Choroid plexus epithelial cell (primary cell): ENCODE results near the gene MET.
"Not testable (repeated sequence)": the region's sequence is repeated elsewhere in the genome, so short reads cannot be mapped to it uniquely, and the experiment has no call there.

ENCODE experiments used
- DNase-seq: peaks from one replicate; pipeline ENCODE4 v3.0.0-alpha.2; 2010; ENCODE audit warnings: low read depth
- H3K4me3 ChIP-seq: 2 replicates; pipeline ENCODE4 v1.5.1; 2011; ENCODE audit warnings: low read depth, mild to moderate bottlenecking, control low read depth, low read length, moderate library complexity
- CTCF ChIP-seq: conservative IDR thresholded peaks from 2 replicates; pipeline ENCODE4 v1.5.1; 2011; ENCODE audit warnings: low read depth, mild to moderate bottlenecking, control low read depth, inconsistent platforms, low read length, moderate library complexity

MET gene

GRCh38 chr7:116632384-116632783, 39.6 kb upstream of the MET start:
- H3K4me3 ChIP-seq = no peak overlapping the region
- TF ChIP-seq CTCF = no peak
- peak; percentile 18 for DNase-seq

GRCh38 chr7:116633131-116633988, 38.6 kb upstream of the MET start:
- no peak overlapping the region for H3K4me3 ChIP-seq
- DNase-seq = peak; percentile 72
- TF ChIP-seq CTCF = peak; percentile 37

GRCh38 chr7:116636997-116637396, 35.0 kb upstream of the MET start:
- TF ChIP-seq CTCF = no peak
- no peak overlapping the region for H3K4me3 ChIP-seq
- DNase-seq = no peak

- DNase-seq, H3K4me3 ChIP-seq: not testable (repeated sequence)
Observed at GRCh38 chr7:116638592-116638991, 33.4 kb upstream of the MET start.

- TF ChIP-seq CTCF = no peak
- DNase-seq = no peak
- H3K4me3 ChIP-seq = no peak overlapping the region
Observed at GRCh38 chr7:116641551-116642153, 30.3 kb upstream of the MET start.

GRCh38 chr7:116643148-116643547, 28.8 kb upstream of the MET start:
- not testable (repeated sequence) for DNase-seq, H3K4me3 ChIP-seq

- H3K4me3 ChIP-seq = no peak overlapping the region
- DNase-seq = no peak
- no peak for TF ChIP-seq CTCF
Observed at GRCh38 chr7:116644628-116645027, 27.4 kb upstream of the MET start.

- H3K4me3 ChIP-seq = no peak overlapping the region
- no peak for DNase-seq
- TF ChIP-seq CTCF = no peak
Observed at GRCh38 chr7:116647290-116647689, 24.7 kb upstream of the MET start.
